Loucy (cell line): ENCODE data around the gene MRPL12.
"Not testable (repeated sequence)": the region's sequence is repeated elsewhere in the genome, so short reads cannot be mapped to it uniquely, and the experiment has no call there.

Source experiments
- H2AFZ ChIP-seq: fragments of 200-600 bp; sonication (generic); 2 replicates; pipeline ENCODE4 v1.6.0; 2016; ENCODE audit warnings: antibody characterized with exemption, mild to moderate bottlenecking, low read length, moderate library complexity
- H3F3A ChIP-seq: fragments of 200-600 bp; 2 replicates; pipeline ENCODE4 v1.6.0; 2016; ENCODE audit warnings: antibody characterized with exemption, low read depth, mild to moderate bottlenecking
- H3K27me3 ChIP-seq: fragments of 200-600 bp; sonication (generic); 2 replicates; pipeline ENCODE4 v1.6.1; 2014; ENCODE audit warnings: low read length, mild to moderate bottlenecking; ENCODE audit not compliant: insufficient read depth, poor library complexity, severe bottlenecking
- H3K36me3 ChIP-seq: fragments of 200-600 bp; sonication (generic); 2 replicates; pipeline ENCODE4 v1.6.1; 2016; ENCODE audit warnings: low read length; ENCODE audit not compliant: insufficient read depth
- H3K4me1 ChIP-seq: fragments of 200-600 bp; sonication (generic); 2 replicates; pipeline ENCODE4 v1.5.1; 2014; ENCODE audit warnings: low read length, mild to moderate bottlenecking; ENCODE audit not compliant: insufficient read depth, poor library complexity, severe bottlenecking
- H3K4me2 ChIP-seq: fragments of 200-600 bp; sonication (generic); 2 replicates; pipeline ENCODE4 v1.6.0; 2014; ENCODE audit warnings: antibody characterized with exemption, low read length, low read depth, mild to moderate bottlenecking; ENCODE audit not compliant: poor library complexity, severe bottlenecking
- H3K4me3 ChIP-seq: fragments of 200-600 bp; sonication (generic); 2 replicates; pipeline ENCODE4 v1.5.1; 2014; ENCODE audit warnings: low read length, mild to moderate bottlenecking, mixed read lengths; ENCODE audit not compliant: poor library complexity, severe bottlenecking
- H3K79me2 ChIP-seq: fragments of 200-600 bp; sonication (generic); 2 replicates; pipeline ENCODE4 v1.6.1; 2014; ENCODE audit warnings: low read length; ENCODE audit not compliant: insufficient read depth
- H3K9ac ChIP-seq: fragments of 200-600 bp; sonication (generic); 2 replicates; pipeline ENCODE4 v1.6.0; 2014; ENCODE audit warnings: mild to moderate bottlenecking, low read depth, low read length, moderate library complexity; ENCODE audit not compliant: poor library complexity, severe bottlenecking
- H3K9me2 ChIP-seq: fragments of 200-600 bp; sonication (generic); replicated peaks from 2 replicates; pipeline ENCODE4 v1.6.1; 2016; ENCODE audit warnings: low read depth, low read length, mixed read lengths
- H3K9me3 ChIP-seq: fragments of 200-600 bp; sonication (generic); 2 replicates; pipeline ENCODE4 v1.6.1; 2014; ENCODE audit warnings: mild to moderate bottlenecking, antibody characterized with exemption, low read length, low read depth; ENCODE audit not compliant: insufficient read depth
- H4K20me1 ChIP-seq: fragments of 200-600 bp; sonication (generic); 2 replicates; pipeline ENCODE4 v1.6.0; 2014; ENCODE audit warnings: antibody characterized with exemption, low read length, mild to moderate bottlenecking; ENCODE audit not compliant: insufficient read depth, poor library complexity, severe bottlenecking
- EZH2phosphoT487 ChIP-seq: fragments of 200-600 bp; IDR thresholded peaks from 2 replicates; pipeline ENCODE4 v1.6.1; 2018; ENCODE audit warnings: antibody characterized with exemption, mild to moderate bottlenecking, moderate library complexity, borderline replicate concordance
- TF ChIP-seq, protein P1 (sequence below): fragments of 200-600 bp; sonication (generic); conservative IDR thresholded peaks from 2 replicates; pipeline ENCODE4 v1.5.1; 2014; ENCODE audit warnings: mild to moderate bottlenecking, antibody characterized with exemption, low read length

MRPL12 gene

DNA sequence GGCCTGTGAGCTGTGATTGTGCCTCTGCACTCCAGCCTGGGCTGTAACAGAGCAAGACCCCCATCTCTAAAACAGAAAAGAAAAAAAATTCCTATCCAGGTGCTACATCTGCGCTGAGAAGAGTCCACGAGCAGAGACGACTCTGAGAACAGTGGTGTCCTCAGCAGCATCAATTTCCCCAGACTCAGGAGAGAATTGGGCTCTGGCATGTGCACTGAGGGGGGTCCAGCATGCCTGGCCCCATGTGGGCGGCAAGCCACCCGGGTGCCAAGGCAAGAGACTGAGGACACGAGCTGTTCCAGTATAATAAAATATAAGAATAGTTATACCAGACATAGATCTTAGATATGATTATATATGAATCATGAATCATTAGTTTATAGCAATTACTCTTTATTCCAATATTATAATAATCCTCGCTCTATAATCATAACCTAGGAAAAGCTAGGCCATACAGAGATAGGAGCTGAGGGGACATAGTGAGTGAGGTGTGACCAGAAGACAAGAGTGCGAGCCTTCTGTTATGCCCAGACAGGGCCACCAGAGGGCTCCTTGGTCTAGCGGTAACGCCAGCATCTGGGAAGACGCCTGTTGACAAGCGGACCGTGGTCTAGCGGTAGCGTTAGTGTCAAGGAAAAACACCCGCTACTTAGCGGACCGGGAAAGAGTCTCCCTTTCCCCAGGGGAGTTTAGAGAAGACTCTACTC lies 27.5 kb upstream of the MRPL12 start:
- not testable (repeated sequence) for H3K4me2 ChIP-seq, H3K79me2 ChIP-seq, H3K27me3 ChIP-seq, H3K4me1 ChIP-seq, H3K9ac ChIP-seq, H4K20me1 ChIP-seq, H2AFZ ChIP-seq, H3F3A ChIP-seq, H3K9me2 ChIP-seq, H3K9me3 ChIP-seq, H3K4me3 ChIP-seq
- peaks cover 20% of the 10 kb centered on the region; the same call in 1 of the 2 replicates for H3K36me3 ChIP-seq
- TF ChIP-seq, protein P1, sequence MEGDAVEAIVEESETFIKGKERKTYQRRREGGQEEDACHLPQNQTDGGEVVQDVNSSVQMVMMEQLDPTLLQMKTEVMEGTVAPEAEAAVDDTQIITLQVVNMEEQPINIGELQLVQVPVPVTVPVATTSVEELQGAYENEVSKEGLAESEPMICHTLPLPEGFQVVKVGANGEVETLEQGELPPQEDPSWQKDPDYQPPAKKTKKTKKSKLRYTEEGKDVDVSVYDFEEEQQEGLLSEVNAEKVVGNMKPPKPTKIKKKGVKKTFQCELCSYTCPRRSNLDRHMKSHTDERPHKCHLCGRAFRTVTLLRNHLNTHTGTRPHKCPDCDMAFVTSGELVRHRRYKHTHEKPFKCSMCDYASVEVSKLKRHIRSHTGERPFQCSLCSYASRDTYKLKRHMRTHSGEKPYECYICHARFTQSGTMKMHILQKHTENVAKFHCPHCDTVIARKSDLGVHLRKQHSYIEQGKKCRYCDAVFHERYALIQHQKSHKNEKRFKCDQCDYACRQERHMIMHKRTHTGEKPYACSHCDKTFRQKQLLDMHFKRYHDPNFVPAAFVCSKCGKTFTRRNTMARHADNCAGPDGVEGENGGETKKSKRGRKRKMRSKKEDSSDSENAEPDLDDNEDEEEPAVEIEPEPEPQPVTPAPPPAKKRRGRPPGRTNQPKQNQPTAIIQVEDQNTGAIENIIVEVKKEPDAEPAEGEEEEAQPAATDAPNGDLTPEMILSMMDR = peak; percentile 43

DNA sequence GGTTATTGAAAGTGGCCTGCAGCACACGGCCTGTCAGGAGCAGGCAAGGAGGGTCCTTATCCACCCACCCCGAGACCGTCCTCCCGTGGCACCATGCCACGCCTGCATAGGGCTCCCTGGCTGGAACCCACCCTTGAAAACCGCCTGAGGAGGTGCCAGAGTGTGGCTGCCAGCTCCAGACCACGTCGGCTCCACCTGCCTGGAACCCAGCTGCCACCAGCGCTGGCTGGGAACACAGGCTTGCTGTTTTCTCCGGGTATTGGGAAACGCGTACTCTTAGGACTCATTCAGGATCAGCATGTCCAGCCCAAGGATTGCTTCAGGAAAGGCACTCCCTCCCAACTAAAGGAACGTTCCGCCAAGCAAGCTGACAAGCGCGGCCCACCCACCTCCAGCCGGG lies 26.3 kb upstream of the MRPL12 start:
- Histone ChIP-seq H3F3A (no peaks in the 10 kb centered on the region), H3K4me1 (no peaks in the 10 kb centered on the region), H3K36me3 (peaks cover 15% of the 10 kb centered on the region; the same call in 1 of the 2 replicates), H3K9ac (no peak overlapping the region), H3K27me3 (no peaks in the 10 kb centered on the region), H3K79me2 (peaks cover 17% of the 10 kb centered on the region; the same call in 1 of the 2 replicates), H4K20me1 (peaks cover 2% of the 10 kb centered on the region), H3K4me2 (no peak overlapping the region), H3K9me2 (no peaks in the 10 kb centered on the region), H2AFZ (no peak overlapping the region), H3K9me3 (no peaks in the 10 kb centered on the region), H3K4me3 (no peak overlapping the region)
- TF ChIP-seq, protein P1 = no peak
- TF ChIP-seq EZH2phosphoT487 = no peak

DNA sequence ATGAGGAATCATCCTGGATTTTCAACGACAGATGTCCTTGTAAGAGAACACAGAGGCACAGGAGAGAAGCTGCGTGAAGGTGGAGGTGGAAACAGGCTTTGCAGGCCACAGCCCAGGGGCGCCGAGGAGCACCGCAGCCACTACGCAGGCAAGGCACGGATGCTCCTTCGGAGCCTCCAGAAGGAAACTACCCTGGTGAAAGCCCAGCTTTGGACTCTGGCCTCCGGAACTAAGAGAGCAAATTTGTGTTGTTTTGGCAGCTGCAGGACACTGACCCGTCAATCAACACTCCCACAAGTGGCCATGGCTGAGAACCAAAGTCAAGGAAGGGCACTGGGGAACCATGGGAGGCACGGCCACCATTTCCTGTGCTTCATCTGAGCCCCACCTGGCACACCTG lies 23.0 kb upstream of the MRPL12 start:
- H3K4me2 ChIP-seq = no peak overlapping the region
- no peaks in the 10 kb centered on the region for H3F3A ChIP-seq
- TF ChIP-seq, protein P1 = no peak
- TF ChIP-seq EZH2phosphoT487 = no peak
- H3K79me2 ChIP-seq = peaks cover 45% of the 10 kb centered on the region
- peaks cover 14% of the 10 kb centered on the region for H4K20me1 ChIP-seq
- no peaks in the 10 kb centered on the region for H3K9me3 ChIP-seq
- peaks cover 9% of the 10 kb centered on the region for H3K4me1 ChIP-seq
- H3K4me3 ChIP-seq = no peak overlapping the region
- H3K9me2 ChIP-seq = no peaks in the 10 kb centered on the region
- H2AFZ ChIP-seq = no peak overlapping the region
- no peak overlapping the region for H3K9ac ChIP-seq
- H3K27me3 ChIP-seq = no peaks in the 10 kb centered on the region
- no peaks in the 10 kb centered on the region for H3K36me3 ChIP-seq
